Hepatocyte (in vitro differentiated cells): ENCODE measurements around the gene CACNA1F. TPM values are rescaled to one million over a fixed set of nuclear protein-coding genes. Genes with fewer than 3 reads are reported as not detected.

ENCODE experiments used
- DNase-seq: peaks from one replicate; pipeline ENCODE4 v3.0.0-alpha.2; 2016; ENCODE audit warnings: low spot score
- H2AFZ ChIP-seq: fragments of 200-600 bp; sonication (generic); 2 replicates; pipeline ENCODE4 v1.6.0; 2016; ENCODE audit warnings: antibody characterized with exemption, mild to moderate bottlenecking
- H3K27ac ChIP-seq: fragments of 200-600 bp; sonication (generic); 2 replicates; pipeline ENCODE4 v1.5.1; 2016; ENCODE audit warnings: mild to moderate bottlenecking
- H3K27me3 ChIP-seq: fragments of 200-600 bp; sonication (generic); 2 replicates; pipeline ENCODE4 v1.6.1; 2016
- H3K36me3 ChIP-seq: fragments of 200-600 bp; sonication (generic); replicated peaks from 2 replicates; pipeline ENCODE4 v1.5.1; 2016; ENCODE audit warnings: low read depth; ENCODE audit not compliant: insufficient read depth
- H3K4me1 ChIP-seq: fragments of 200-600 bp; sonication (generic); 2 replicates; pipeline ENCODE4 v1.5.1; 2016; ENCODE audit warnings: mild to moderate bottlenecking, moderate library complexity; ENCODE audit not compliant: insufficient read depth
- H3K4me2 ChIP-seq: fragments of 200-600 bp; sonication (generic); 2 replicates; pipeline ENCODE4 v1.6.0; 2016
- H3K4me3 ChIP-seq: fragments of 200-600 bp; sonication (generic); 2 replicates; pipeline ENCODE4 v1.5.1; 2016; ENCODE audit warnings: mild to moderate bottlenecking
- H3K79me2 ChIP-seq: fragments of 200-600 bp; sonication (generic); 2 replicates; pipeline ENCODE4 v1.6.0; 2017; ENCODE audit warnings: mild to moderate bottlenecking
- H3K9me2 ChIP-seq: fragments of 200-600 bp; sonication (generic); replicated peaks from 2 replicates; pipeline ENCODE4 v1.6.0; 2017; ENCODE audit warnings: mild to moderate bottlenecking; ENCODE audit not compliant: insufficient read depth
- H3K9me3 ChIP-seq: fragments of 200-600 bp; sonication (generic); 2 replicates; pipeline ENCODE4 v1.5.1; 2016; ENCODE audit warnings: low read depth, mild to moderate bottlenecking
- H4K20me1 ChIP-seq: fragments of 200-600 bp; sonication (generic); 2 replicates; pipeline ENCODE4 v1.6.0; 2016; ENCODE audit warnings: mild to moderate bottlenecking; ENCODE audit not compliant: insufficient read depth, poor library complexity, severe bottlenecking
- EZH2 ChIP-seq: fragments of 200-600 bp; sonication (generic); IDR thresholded peaks from 2 replicates; pipeline ENCODE4 v1.6.1; 2016; ENCODE audit warnings: antibody characterized with exemption, mild to moderate bottlenecking, borderline replicate concordance
- EZH2phosphoT487 ChIP-seq: fragments of 200-600 bp; sonication (generic); IDR thresholded peaks from one replicate; pipeline ENCODE4 v1.6.1; 2018; ENCODE audit warnings: antibody characterized with exemption, mild to moderate bottlenecking, low read depth, moderate library complexity; ENCODE audit not compliant: unreplicated experiment, severe bottlenecking
- WGBS: methylation state at CpG from one replicate; pipeline ENCODE4 v1.1.6; 2016; ENCODE audit warnings: low lambda C conversion rate; ENCODE audit errors: missing lambda C conversion rate; 5-methylcytosine and 5-hydroxymethylcytosine counted together
- polyA plus RNA-seq: library from polyadenylated mRNA; unstranded; fragments of >200 nt; fragmentation: Nextera tagmentation; extraction: Ambion mirVana; gene quantifications from 2 replicates; pipeline ENCODE4 v1.2.1, GENCODE V29; 2016
- total RNA-seq: library from RNA; depleted of rRNA; stranded (reverse); fragments of >200 nt; gene quantifications from 2 replicates; pipeline ENCODE4 v1.2.3, GENCODE V29; 2014
- TF ChIP-seq, protein P1 (sequence below): fragments of 200-600 bp; sonication (generic); IDR thresholded peaks from 2 replicates; pipeline ENCODE4 v1.5.1; 2016; ENCODE audit warnings: antibody characterized with exemption, mild to moderate bottlenecking; ENCODE audit not compliant: poor library complexity

CACNA1F gene
- total and polyA plus RNA-seq, 2 experiments from 2014 or later = 0.27 to 1.6 TPM

- TF ChIP-seq, protein P1, sequence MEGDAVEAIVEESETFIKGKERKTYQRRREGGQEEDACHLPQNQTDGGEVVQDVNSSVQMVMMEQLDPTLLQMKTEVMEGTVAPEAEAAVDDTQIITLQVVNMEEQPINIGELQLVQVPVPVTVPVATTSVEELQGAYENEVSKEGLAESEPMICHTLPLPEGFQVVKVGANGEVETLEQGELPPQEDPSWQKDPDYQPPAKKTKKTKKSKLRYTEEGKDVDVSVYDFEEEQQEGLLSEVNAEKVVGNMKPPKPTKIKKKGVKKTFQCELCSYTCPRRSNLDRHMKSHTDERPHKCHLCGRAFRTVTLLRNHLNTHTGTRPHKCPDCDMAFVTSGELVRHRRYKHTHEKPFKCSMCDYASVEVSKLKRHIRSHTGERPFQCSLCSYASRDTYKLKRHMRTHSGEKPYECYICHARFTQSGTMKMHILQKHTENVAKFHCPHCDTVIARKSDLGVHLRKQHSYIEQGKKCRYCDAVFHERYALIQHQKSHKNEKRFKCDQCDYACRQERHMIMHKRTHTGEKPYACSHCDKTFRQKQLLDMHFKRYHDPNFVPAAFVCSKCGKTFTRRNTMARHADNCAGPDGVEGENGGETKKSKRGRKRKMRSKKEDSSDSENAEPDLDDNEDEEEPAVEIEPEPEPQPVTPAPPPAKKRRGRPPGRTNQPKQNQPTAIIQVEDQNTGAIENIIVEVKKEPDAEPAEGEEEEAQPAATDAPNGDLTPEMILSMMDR = no peak
- TF ChIP-seq EZH2phosphoT487 = no peak
- no peak for TF ChIP-seq EZH2
- H3K4me2 ChIP-seq = no peak overlapping the region
- no peak overlapping the region for H2AFZ ChIP-seq
- no peak for DNase-seq
- H3K4me3 ChIP-seq = no peak overlapping the region
- no peaks in the 10 kb centered on the region for H3K9me2 ChIP-seq
- no peaks in the 10 kb centered on the region for H3K9me3 ChIP-seq
- no peaks in the 10 kb centered on the region for H3K36me3 ChIP-seq
- H3K27ac ChIP-seq = no peak overlapping the region
- H3K27me3 ChIP-seq = no peaks in the 10 kb centered on the region
- H3K4me1 ChIP-seq = no peaks in the 10 kb centered on the region
- WGBS = 95% methylated on average over 51 of the region's 56 CpGs
- H4K20me1 ChIP-seq = no peaks in the 10 kb centered on the region
- H3K79me2 ChIP-seq = no peaks in the 10 kb centered on the region
Measured at GRCh38 chrX:49233887-49234555, 881 bp upstream of the CACNA1F start.

- H3K27me3 ChIP-seq = no peaks in the 10 kb centered on the region
- no peak overlapping the region for H3K4me3 ChIP-seq
- no peak overlapping the region for H3K4me2 ChIP-seq
- H3K79me2 ChIP-seq = no peaks in the 10 kb centered on the region
- TF ChIP-seq EZH2phosphoT487 (no peak), EZH2 (no peak)
- TF ChIP-seq, protein P1 = no peak
- H3K4me1 ChIP-seq = no peaks in the 10 kb centered on the region
- no peak overlapping the region for H2AFZ ChIP-seq
- no peaks in the 10 kb centered on the region for H3K9me2 ChIP-seq
- DNase-seq = no peak
- no peak overlapping the region for H3K27ac ChIP-seq
- no peaks in the 10 kb centered on the region for H4K20me1 ChIP-seq
- 74% methylated on average over 2 of the region's 2 CpGs for WGBS
- no peaks in the 10 kb centered on the region for H3K36me3 ChIP-seq
- no peaks in the 10 kb centered on the region for H3K9me3 ChIP-seq
Measured at GRCh38 chrX:49232525-49232924, 615 bp downstream of the CACNA1F start.

DNA sequence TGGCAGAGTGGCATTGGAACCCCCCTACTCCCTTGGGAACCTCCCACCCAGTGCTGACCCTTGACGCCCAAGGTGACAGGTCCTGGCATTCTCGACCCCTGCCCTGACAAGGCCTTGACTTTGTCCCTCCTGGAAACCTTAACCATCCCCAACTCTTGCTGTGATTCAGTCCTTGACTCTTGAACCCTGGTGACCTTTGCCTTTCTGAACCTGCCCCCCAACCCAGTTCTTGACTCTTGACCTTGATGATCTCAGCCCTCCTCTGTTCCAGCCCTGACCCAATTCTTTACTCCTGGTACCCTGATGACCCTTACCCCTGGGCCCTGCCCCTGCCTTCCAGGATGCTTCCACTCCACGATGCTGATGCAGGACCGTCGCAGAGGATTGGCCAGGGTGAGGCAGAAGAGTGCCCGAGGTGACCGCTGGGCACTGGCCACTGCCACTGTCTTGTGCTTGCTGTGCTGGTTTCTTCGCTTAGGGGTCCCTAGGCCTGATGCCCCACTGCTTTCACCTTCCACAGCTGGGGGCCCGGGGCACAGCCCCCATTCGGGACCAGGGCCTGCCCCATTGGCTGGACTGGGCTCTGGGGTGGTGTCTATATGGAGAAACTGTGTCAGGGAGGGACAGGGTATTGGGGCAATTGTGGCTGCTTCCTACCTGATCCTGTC lies 1.7 kb downstream of the CACNA1F start:
- Histone ChIP-seq H4K20me1 (no peaks in the 10 kb centered on the region), H3K27me3 (no peaks in the 10 kb centered on the region), H3K4me2 (no peak overlapping the region), H2AFZ (no peak overlapping the region), H3K4me1 (no peaks in the 10 kb centered on the region), H3K9me3 (no peaks in the 10 kb centered on the region), H3K79me2 (no peaks in the 10 kb centered on the region), H3K4me3 (no peak overlapping the region), H3K27ac (no peak overlapping the region), H3K9me2 (no peaks in the 10 kb centered on the region), H3K36me3 (no peaks in the 10 kb centered on the region)
- DNase-seq = no peak
- 87% methylated on average over 10 of the region's 10 CpGs for WGBS
- TF ChIP-seq, protein P1 = no peak
- no peak for TF ChIP-seq EZH2phosphoT487
- TF ChIP-seq EZH2 = no peak
